ENCODE measurements around the gene MYO1C.

GRCh38 chr17:1447052-1447451 is 45.4 kb downstream of the MYO1C start:
- TF ChIP-seq POLR2A (IDR thresholded peaks at IDR 0.05): no peak
- TF ChIP-seq CTCF (IDR thresholded peaks at IDR 0.05): no peak

Data from testis (tissue), 2 donors.